HepG2 (cell line): ENCODE data around the gene TMEM183A. TPM values are rescaled to one million over a fixed set of nuclear protein-coding genes. Genes with fewer than 3 reads are reported as not detected.

Experiments
- BATF2 ChIP-seq: sonication (generic); formaldehyde crosslinking; IDR thresholded peaks from 2 replicates; pipeline ENCODE4 v1.8.0; 2022; ENCODE audit warnings: mild to moderate bottlenecking, missing genetic modification reagents, moderate library complexity
- BORCS8-MEF2B ChIP-seq: sonication (generic); formaldehyde crosslinking; IDR thresholded peaks from 2 replicates; pipeline ENCODE4 v1.8.0; 2022; ENCODE audit warnings: mild to moderate bottlenecking, missing genetic modification reagents
- CENPBD1 ChIP-seq: sonication (generic); formaldehyde crosslinking; IDR thresholded peaks from 2 replicates; pipeline ENCODE4 v1.8.0; 2022; ENCODE audit warnings: missing genetic modification reagents, low read depth, mild to moderate bottlenecking, borderline replicate concordance
- ELF1 ChIP-seq: sonication (generic); formaldehyde crosslinking; IDR thresholded peaks from 2 replicates; pipeline ENCODE4 v1.4.0; 2020; ENCODE audit warnings: missing genetic modification reagents
- FOXA1 ChIP-seq, 2 experiments: fragments of 450-650 bp in 1 of 2; sonication (generic) in 1 of 2; formaldehyde crosslinking in 1 of 2; IDR thresholded peaks; 2 replicates each; pipeline versions ENCODE4 v1.4.0 to v1.6.1; 2016 to 2020; ENCODE audit warnings: missing genetic modification reagents in 1 of 2
- FOXO4 ChIP-seq: sonication (generic); formaldehyde crosslinking; conservative IDR thresholded peaks from 2 replicates; pipeline ENCODE4 v1.8.1; 2023; ENCODE audit warnings: missing genetic modification reagents
- KMT2B ChIP-seq: IDR thresholded peaks from 2 replicates; pipeline ENCODE4 v1.6.1; 2016; ENCODE audit warnings: missing genetic modification reagents, missing compliant biosample characterization
- LRRFIP1 ChIP-seq: sonication (generic); formaldehyde crosslinking; conservative IDR thresholded peaks from 2 replicates; pipeline ENCODE4 v1.4.0; 2020; ENCODE audit warnings: missing genetic modification reagents
- MAFF ChIP-seq: IDR thresholded peaks from 2 replicates; pipeline ENCODE4 v1.6.1; 2011; ENCODE audit warnings: low read depth, low read length, improper control_type of control experiment
- MAX ChIP-seq: IDR thresholded peaks from 2 replicates; pipeline ENCODE4 v1.6.1; 2012; ENCODE audit warnings: inconsistent platforms
- MLX ChIP-seq: IDR thresholded peaks from 2 replicates; pipeline ENCODE4 v1.6.1; 2016
- NCOA5 ChIP-seq: sonication (generic); formaldehyde crosslinking; IDR thresholded peaks from 2 replicates; pipeline ENCODE4 v1.4.0; 2020; ENCODE audit warnings: missing genetic modification reagents
- POGZ ChIP-seq: sonication (generic); formaldehyde crosslinking; IDR thresholded peaks from 2 replicates; pipeline ENCODE4 v1.4.0; 2020; ENCODE audit warnings: mild to moderate bottlenecking, missing genetic modification reagents
- RFX1 ChIP-seq: fragments of 450-650 bp; IDR thresholded peaks from 2 replicates; pipeline ENCODE4 v1.6.1; 2017
- SMARCE1 ChIP-seq: fragments of 450-650 bp; IDR thresholded peaks from 2 replicates; pipeline ENCODE4 v1.6.1; 2017; ENCODE audit warnings: borderline replicate concordance
- SYNCRIP ChIP-seq: fragments of 200-400 bp; formaldehyde crosslinking; IDR thresholded peaks from 2 replicates; pipeline ENCODE4 v1.6.1; 2018; ENCODE audit warnings: mild to moderate bottlenecking, low read depth, low read length; ENCODE audit not compliant: insufficient read depth
- TAF1 ChIP-seq: sonication (generic); formaldehyde crosslinking; IDR thresholded peaks from 2 replicates; pipeline ENCODE4 v1.4.0; 2020; ENCODE audit warnings: missing genetic modification reagents
- ZFP41 ChIP-seq: sonication (generic); formaldehyde crosslinking; IDR thresholded peaks from 2 replicates; pipeline ENCODE4 v1.4.0; 2020; ENCODE audit warnings: mild to moderate bottlenecking, missing genetic modification reagents, borderline replicate concordance
- ZFY ChIP-seq: sonication (generic); formaldehyde crosslinking; IDR thresholded peaks from 2 replicates; pipeline ENCODE4 v1.4.0; 2020; ENCODE audit warnings: missing genetic modification reagents
- ZNF160 ChIP-seq: sonication (generic); formaldehyde crosslinking; IDR thresholded peaks from 2 replicates; pipeline ENCODE4 v1.8.0; 2022; ENCODE audit warnings: mild to moderate bottlenecking, inconsistent platforms, missing genetic modification reagents
- ZNF329 ChIP-seq: sonication (generic); formaldehyde crosslinking; IDR thresholded peaks from 2 replicates; pipeline ENCODE4 v1.9.0; 2021; ENCODE audit warnings: low read depth, mild to moderate bottlenecking, missing genetic modification reagents
- ZNF350 ChIP-seq: sonication (generic); formaldehyde crosslinking; IDR thresholded peaks from 2 replicates; pipeline ENCODE4 v1.4.0; 2020; ENCODE audit warnings: mild to moderate bottlenecking, low read depth, missing genetic modification reagents, borderline replicate concordance
- ZNF354B ChIP-seq: sonication (generic); formaldehyde crosslinking; IDR thresholded peaks from 2 replicates; pipeline ENCODE4 v1.8.0; 2022; ENCODE audit warnings: mild to moderate bottlenecking, missing genetic modification reagents
- ZNF460 ChIP-seq: sonication (generic); formaldehyde crosslinking; IDR thresholded peaks from 2 replicates; pipeline ENCODE4 v1.5.1; 2020; ENCODE audit warnings: missing genetic modification reagents, mild to moderate bottlenecking, borderline replicate concordance
- ZNF563 ChIP-seq: sonication (generic); formaldehyde crosslinking; IDR thresholded peaks from 2 replicates; pipeline ENCODE4 v1.8.0; 2022; ENCODE audit warnings: mild to moderate bottlenecking, moderate library complexity, missing genetic modification reagents
- ZNF672 ChIP-seq: sonication (generic); formaldehyde crosslinking; IDR thresholded peaks from 2 replicates; pipeline ENCODE4 v1.8.1; 2022; ENCODE audit warnings: missing genetic modification reagents
- ZNF746 ChIP-seq: sonication (generic); formaldehyde crosslinking; IDR thresholded peaks from 2 replicates; pipeline ENCODE4 v1.8.0; 2022; ENCODE audit warnings: mild to moderate bottlenecking, missing genetic modification reagents
- polyA plus RNA-seq, 8 experiments: library from polyadenylated mRNA; depleted of rRNA in 3 of 8; stranded (reverse) in 7 of 8; unstranded in 1 of 8; fragments of >200 nt; fragmentation: Illumina TruSeq in 4 of 8; extraction: Trizol in 4 of 8; gene quantifications; 2 replicates each; pipeline versions ENCODE4 v1.2.1 to v1.2.3, GENCODE V29; 2011 to 2016; ENCODE audit warnings: low read depth in 4 of 8, missing spikeins in 1 of 8, mixed read lengths in 1 of 8; ENCODE audit not compliant: insufficient read depth in 1 of 8
- total RNA-seq, 5 experiments: library from RNA; depleted of rRNA; stranded (reverse); fragments of >200 nt; fragmentation: Illumina TruSeq; extraction: Trizol; gene quantifications; 2 replicates each; pipeline ENCODE4 v1.2.3, GENCODE V29; 2016; ENCODE audit warnings: low read depth in 1 of 5

Gene TMEM183A
- total and polyA plus RNA-seq, 2 of the 13 experiments (the other 11 are each of a cell fraction or from before 2014, with no cell fraction given): 59.7 to 82.0 TPM

GRCh38 chr1:203026031-203026665 is 19.0 kb downstream of the TMEM183A start, which contains the start of gene PPFIA4 (continued):
- TF ChIP-seq LRRFIP1 (CRISPR knock-in tag) (no peak), ZNF746 (CRISPR knock-in tag) (no peak), ZNF460 (CRISPR knock-in tag) (no peak), FOXA1 (IDR thresholded peaks at IDR 0.05) (no peak), FOXA1 (CRISPR knock-in tag; IDR thresholded peaks at IDR 0.05) (no peak), BATF2 (CRISPR knock-in tag) (no peak), ZNF354B (CRISPR knock-in tag) (no peak), CENPBD1 (CRISPR knock-in tag) (no peak), POGZ (CRISPR knock-in tag) (peak; percentile 88), FOXO4 (CRISPR knock-in tag) (no peak), ZNF160 (CRISPR knock-in tag) (no peak), NCOA5 (no peak), MAFF (no peak), TAF1 (no peak), ZNF563 (CRISPR knock-in tag) (peak; percentile 65; the same call in 1 of the 2 replicates), ELF1 (CRISPR knock-in tag) (no peak), RFX1 (no peak), KMT2B (CRISPR knock-in tag) (no peak), MAX (peak; percentile 88), MLX (CRISPR knock-in tag) (no peak), ZFP41 (no peak), SYNCRIP (no peak), ZNF329 (CRISPR knock-in tag) (0 out of 2 replicates have a peak, but pooled peaks have one; percentile 39), ZNF350 (CRISPR knock-in tag) (no peak), ZFY (CRISPR knock-in tag) (peak; percentile 31; the same call in 1 of the 2 replicates), ZNF672 (no peak), BORCS8-MEF2B (CRISPR knock-in tag) (no peak), SMARCE1 (no peak)
